ENCODE measurements around the gene TK2. TPM values are rescaled to one million over a fixed set of nuclear protein-coding genes. Genes with fewer than 3 reads are reported as not detected.
"Not testable (repeated sequence)": the region's sequence is repeated elsewhere in the genome, so short reads cannot be mapped to it uniquely, and the experiment has no call there.

The TK2 gene
- total RNA-seq, 1 donor from 2014 or later: 28.5 TPM

- Mint-ChIP-seq H3K4me3 (no peak overlapping the region), H3K9me3 (peaks cover 7% of the 10 kb centered on the region), H3K4me1 (peaks cover 3% of the 10 kb centered on the region), H3K36me3 (peaks cover 15% of the 10 kb centered on the region), H3K27ac (no peak overlapping the region), H3K27me3 (ENCODE audit: low read depth) (peaks cover 3% of the 10 kb centered on the region)
- DNase-seq (ENCODE audit: low spot score in 2 of 2, unreplicated experiment in 2 of 2): no peak
- TF ChIP-seq, protein P1, sequence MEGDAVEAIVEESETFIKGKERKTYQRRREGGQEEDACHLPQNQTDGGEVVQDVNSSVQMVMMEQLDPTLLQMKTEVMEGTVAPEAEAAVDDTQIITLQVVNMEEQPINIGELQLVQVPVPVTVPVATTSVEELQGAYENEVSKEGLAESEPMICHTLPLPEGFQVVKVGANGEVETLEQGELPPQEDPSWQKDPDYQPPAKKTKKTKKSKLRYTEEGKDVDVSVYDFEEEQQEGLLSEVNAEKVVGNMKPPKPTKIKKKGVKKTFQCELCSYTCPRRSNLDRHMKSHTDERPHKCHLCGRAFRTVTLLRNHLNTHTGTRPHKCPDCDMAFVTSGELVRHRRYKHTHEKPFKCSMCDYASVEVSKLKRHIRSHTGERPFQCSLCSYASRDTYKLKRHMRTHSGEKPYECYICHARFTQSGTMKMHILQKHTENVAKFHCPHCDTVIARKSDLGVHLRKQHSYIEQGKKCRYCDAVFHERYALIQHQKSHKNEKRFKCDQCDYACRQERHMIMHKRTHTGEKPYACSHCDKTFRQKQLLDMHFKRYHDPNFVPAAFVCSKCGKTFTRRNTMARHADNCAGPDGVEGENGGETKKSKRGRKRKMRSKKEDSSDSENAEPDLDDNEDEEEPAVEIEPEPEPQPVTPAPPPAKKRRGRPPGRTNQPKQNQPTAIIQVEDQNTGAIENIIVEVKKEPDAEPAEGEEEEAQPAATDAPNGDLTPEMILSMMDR (IDR thresholded peaks at IDR 0.05; ENCODE audit: unreplicated experiment): no peak
Observed at GRCh38 chr16:66503612-66504011, 46.3 kb downstream of the TK2 start.

DNA sequence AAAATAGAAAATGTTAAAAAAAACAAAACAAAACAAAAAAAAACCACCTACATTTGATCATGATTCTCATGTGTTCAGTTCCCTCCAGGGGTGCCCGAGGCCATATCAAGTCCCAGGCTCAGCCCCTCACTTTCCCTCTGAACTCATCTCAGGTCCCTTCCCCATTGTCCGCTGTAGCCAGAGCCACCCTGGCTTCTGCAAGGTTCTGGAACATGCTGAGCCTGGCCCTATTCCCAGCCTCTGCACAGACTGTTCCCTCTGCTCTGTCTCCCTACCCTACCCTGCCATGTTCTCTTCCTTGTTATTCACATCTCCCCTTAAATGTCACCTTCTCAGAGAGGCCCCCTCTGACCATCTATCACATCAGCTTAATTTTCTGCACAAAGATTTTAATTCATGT lies 46.9 kb downstream of the TK2 start:
- Mint-ChIP-seq H3K27me3 (ENCODE audit: low read depth) (peaks cover 3% of the 10 kb centered on the region), H3K4me1 (peaks cover 3% of the 10 kb centered on the region), H3K4me3 (no peak overlapping the region), H3K36me3 (peaks cover 9% of the 10 kb centered on the region), H3K9me3 (peaks cover 9% of the 10 kb centered on the region), H3K27ac (peak overlapping the region; percentile 1)
- TF ChIP-seq, protein P1 (IDR thresholded peaks at IDR 0.05; ENCODE audit: unreplicated experiment): no peak
- no peak for DNase-seq (ENCODE audit: low spot score in 2 of 2, unreplicated experiment in 2 of 2)

DNA sequence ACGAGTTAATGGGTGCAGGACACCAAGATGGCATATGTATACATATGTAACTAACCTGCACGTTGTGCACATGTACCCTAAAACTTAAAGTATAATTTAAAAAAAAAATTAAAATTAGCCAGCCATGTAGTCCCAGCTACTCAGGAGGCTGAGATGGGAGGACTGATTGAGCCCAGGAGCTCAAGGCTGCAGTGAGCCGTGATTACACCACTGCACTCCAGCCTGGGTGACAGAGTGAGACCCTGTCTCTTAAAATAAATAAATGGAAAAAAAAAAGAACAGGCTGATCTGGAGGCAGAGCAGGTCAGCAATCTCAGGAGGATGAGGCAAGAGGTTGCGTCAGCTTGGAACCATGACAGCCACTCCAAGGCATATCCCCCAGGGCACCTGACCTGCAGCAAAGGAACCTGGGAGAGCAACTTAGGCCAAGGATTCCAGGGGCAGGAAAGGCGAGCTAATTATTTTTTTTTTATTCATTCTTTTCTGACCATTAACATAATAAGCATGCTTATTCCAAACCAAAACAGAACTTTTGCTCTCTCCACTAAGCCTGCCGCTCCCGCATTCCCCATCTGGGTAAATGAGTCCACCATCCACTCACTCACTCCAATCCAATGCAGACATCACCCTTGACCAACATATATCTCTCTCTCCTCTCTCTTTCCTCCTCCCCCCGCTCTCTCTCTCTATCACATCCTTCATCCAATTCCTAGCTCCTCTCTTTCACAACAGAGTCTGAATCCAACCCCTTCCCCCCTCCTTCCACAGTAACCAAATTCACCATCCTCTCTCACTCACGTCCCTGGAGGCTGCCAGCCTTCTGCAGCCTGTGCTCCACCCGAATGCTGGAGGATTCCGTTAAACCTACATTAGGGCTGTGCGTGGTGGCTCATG lies 47.7 kb downstream of the TK2 start:
- Mint-ChIP-seq H3K4me1 (peaks cover 3% of the 10 kb centered on the region), H3K27me3 (ENCODE audit: low read depth) (peaks cover 3% of the 10 kb centered on the region), H3K9me3 (peaks cover 9% of the 10 kb centered on the region), H3K27ac (no peak overlapping the region), H3K4me3 (no peak overlapping the region), H3K36me3 (peaks cover 5% of the 10 kb centered on the region)
- TF ChIP-seq, protein P1 (IDR thresholded peaks at IDR 0.05; ENCODE audit: unreplicated experiment): no peak
- DNase-seq (ENCODE audit: low spot score in 2 of 2, unreplicated experiment in 2 of 2): no peak

GRCh38 chr16:66501563-66501962 lies 48.4 kb downstream of the TK2 start:
- not testable (repeated sequence) for H3K27ac Mint-ChIP-seq; H3K27me3 Mint-ChIP-seq (ENCODE audit: low read depth); DNase-seq (ENCODE audit: low spot score in 2 of 2, unreplicated experiment in 2 of 2); H3K4me1 Mint-ChIP-seq; H3K36me3 Mint-ChIP-seq; H3K4me3 Mint-ChIP-seq
- peaks cover 13% of the 10 kb centered on the region for H3K9me3 Mint-ChIP-seq

DNA sequence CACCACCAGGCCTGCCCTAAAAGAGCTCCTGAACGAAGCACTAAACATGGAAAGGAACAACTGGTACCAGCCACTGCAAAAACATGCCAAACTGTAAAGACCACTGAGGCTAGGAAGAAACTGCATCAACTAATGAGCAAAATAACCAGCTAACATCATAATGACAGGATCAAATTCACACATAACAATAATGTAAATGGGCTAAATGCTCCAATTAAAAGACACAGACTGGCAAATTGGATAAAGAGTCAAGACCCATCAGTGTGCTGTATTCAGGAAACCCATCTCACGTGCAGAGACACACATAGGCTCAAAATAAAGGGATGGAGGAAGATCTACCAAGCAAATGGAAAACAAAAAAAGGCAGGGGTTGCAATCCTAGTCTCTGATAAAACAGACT lies 52.0 kb downstream of the TK2 start:
- H3K36me3 Mint-ChIP-seq; H3K27me3 Mint-ChIP-seq (ENCODE audit: low read depth): not testable (repeated sequence)
- H3K9me3 Mint-ChIP-seq: peaks cover 13% of the 10 kb centered on the region

GRCh38 chr16:66496226-66496625 lies 53.7 kb downstream of the TK2 start:
- DNase-seq (ENCODE audit: low spot score in 2 of 2, unreplicated experiment in 2 of 2); H3K4me1 Mint-ChIP-seq: not testable (repeated sequence)

More for the DNA sequence above, 52.0 kb downstream of the TK2 start:
- not testable (repeated sequence) for H3K4me3 Mint-ChIP-seq; H3K27ac Mint-ChIP-seq; H3K4me1 Mint-ChIP-seq; DNase-seq (ENCODE audit: low spot score in 2 of 2, unreplicated experiment in 2 of 2)

GRCh38 chr16:66495440-66495839 lies 54.5 kb downstream of the TK2 start:
- no peak overlapping the region for H3K4me3 Mint-ChIP-seq
- H3K27ac Mint-ChIP-seq: no peak overlapping the region
- no peak for DNase-seq (ENCODE audit: low spot score in 2 of 2, unreplicated experiment in 2 of 2)
- H3K4me1 Mint-ChIP-seq: no peaks in the 10 kb centered on the region
- peaks cover 3% of the 10 kb centered on the region for H3K27me3 Mint-ChIP-seq (ENCODE audit: low read depth)
- H3K9me3 Mint-ChIP-seq: peaks cover 13% of the 10 kb centered on the region
- TF ChIP-seq, protein P1 (IDR thresholded peaks at IDR 0.05; ENCODE audit: unreplicated experiment): no peak
- peaks cover 3% of the 10 kb centered on the region for H3K36me3 Mint-ChIP-seq

More at GRCh38 chr16:66496226-66496625, 53.7 kb downstream of the TK2 start:
- H3K9me3 Mint-ChIP-seq: peaks cover 13% of the 10 kb centered on the region
- not testable (repeated sequence) for H3K4me3 Mint-ChIP-seq; H3K36me3 Mint-ChIP-seq; H3K27ac Mint-ChIP-seq; H3K27me3 Mint-ChIP-seq (ENCODE audit: low read depth)
